ENCODE measurements around the gene SPTBN5.

The SPTBN5 gene

GRCh38 chr15:41882689-41883483 is 11.0 kb downstream of the SPTBN5 start:
- DNase-seq, result no peak

GRCh38 chr15:41881920-41882688 is 11.7 kb downstream of the SPTBN5 start:
- no peak for DNase-seq

GRCh38 chr15:41881550-41881919 is 12.3 kb downstream of the SPTBN5 start:
- DNase-seq, result no peak

- no peak for DNase-seq
Observed at GRCh38 chr15:41881086-41881485, 12.8 kb downstream of the SPTBN5 start.

- no peak for DNase-seq
Observed at GRCh38 chr15:41880156-41880877, 13.5 kb downstream of the SPTBN5 start.

- no peak for DNase-seq
Observed at GRCh38 chr15:41879321-41879845, 14.5 kb downstream of the SPTBN5 start.

- no peak for DNase-seq
Observed at GRCh38 chr15:41878355-41878699, 15.5 kb downstream of the SPTBN5 start.

- DNase-seq, result no peak
Observed at GRCh38 chr15:41877631-41878354, 16.1 kb downstream of the SPTBN5 start.

GRCh38 chr15:41876689-41877088 is 17.2 kb downstream of the SPTBN5 start:
- DNase-seq, result no peak

GRCh38 chr15:41876007-41876406 is 17.8 kb downstream of the SPTBN5 start:
- DNase-seq, result no peak

- DNase-seq, result no peak
Observed at GRCh38 chr15:41874736-41875135, 19.1 kb downstream of the SPTBN5 start.

GRCh38 chr15:41873711-41874110 is 20.1 kb downstream of the SPTBN5 start:
- DNase-seq, result no peak

- no peak for DNase-seq
Observed at GRCh38 chr15:41872166-41872747, 21.6 kb downstream of the SPTBN5 start.

- no peak for DNase-seq
Observed at GRCh38 chr15:41871175-41871905, 22.5 kb downstream of the SPTBN5 start.

GRCh38 chr15:41870689-41871081 is 23.2 kb downstream of the SPTBN5 start:
- peak in 4 of 5 experiments; percentile 26 to 92 (median 42) for DNase-seq

- no peak for DNase-seq
Observed at GRCh38 chr15:41869770-41870688, 23.8 kb downstream of the SPTBN5 start.

GRCh38 chr15:41868321-41868720 is 25.5 kb downstream of the SPTBN5 start:
- no peak for DNase-seq

GRCh38 chr15:41866872-41867579 is 26.8 kb downstream of the SPTBN5 start:
- no peak for DNase-seq

- no peak for DNase-seq
Observed at GRCh38 chr15:41866263-41866703, 27.6 kb downstream of the SPTBN5 start.

Data from T-helper 2 cell (primary cell).